Activated CD8-positive, alpha-beta memory T cell treated with anti-CD3 and anti-CD28 coated beads for 4 hours (primary cell): ENCODE data around the gene JAKMIP1.

Source experiments
- DNase-seq, 2 donors: peaks; one replicate each; pipeline ENCODE4 v3.0.0-alpha.2; 2020; ENCODE audit warnings: low read depth in 2 of 2

JAKMIP1 gene

GRCh38 chr4:6065166-6065565 lies 135.2 kb downstream of the JAKMIP1 start:
- DNase-seq, result no peak

GRCh38 chr4:6064383-6064782 lies 136.0 kb downstream of the JAKMIP1 start:
- no peak for DNase-seq

- no peak for DNase-seq
Measured at GRCh38 chr4:6063684-6064083, 136.7 kb downstream of the JAKMIP1 start.

GRCh38 chr4:6062133-6062532 lies 138.2 kb downstream of the JAKMIP1 start:
- DNase-seq, result no peak

GRCh38 chr4:6059375-6059805 lies 141.0 kb downstream of the JAKMIP1 start:
- DNase-seq, result no peak

GRCh38 chr4:6058531-6059374 lies 141.6 kb downstream of the JAKMIP1 start:
- DNase-seq, result no peak

GRCh38 chr4:6056976-6057766 lies 143.2 kb downstream of the JAKMIP1 start:
- DNase-seq, result no peak

- no peak for DNase-seq
Measured at GRCh38 chr4:6055436-6055835, 144.9 kb downstream of the JAKMIP1 start.

GRCh38 chr4:6055030-6055429 lies 145.3 kb downstream of the JAKMIP1 start:
- DNase-seq, result no peak

GRCh38 chr4:6054162-6054922 lies 146.0 kb downstream of the JAKMIP1 start:
- no peak for DNase-seq

GRCh38 chr4:6052679-6053078 lies 147.7 kb downstream of the JAKMIP1 start:
- DNase-seq, result no peak

- no peak for DNase-seq
Measured at GRCh38 chr4:6050551-6050950, 149.8 kb downstream of the JAKMIP1 start.

GRCh38 chr4:6049985-6050384 lies 150.4 kb downstream of the JAKMIP1 start:
- no peak for DNase-seq

- DNase-seq, result no peak
Measured at GRCh38 chr4:6049278-6049677, 151.1 kb downstream of the JAKMIP1 start.

- DNase-seq, result no peak
Measured at GRCh38 chr4:6048537-6048936, 151.8 kb downstream of the JAKMIP1 start.

- DNase-seq, result no peak
Measured at GRCh38 chr4:6047130-6047673, 153.1 kb downstream of the JAKMIP1 start.

GRCh38 chr4:6046526-6047129 lies 153.7 kb downstream of the JAKMIP1 start:
- no peak for DNase-seq

- no peak for DNase-seq
Measured at GRCh38 chr4:6044805-6045204, 155.5 kb downstream of the JAKMIP1 start.

GRCh38 chr4:6044276-6044675 lies 156.1 kb downstream of the JAKMIP1 start:
- DNase-seq, result no peak

- no peak for DNase-seq
Measured at GRCh38 chr4:6043843-6044242, 156.5 kb downstream of the JAKMIP1 start.

- DNase-seq, result no peak
Measured at GRCh38 chr4:6043188-6043587, 157.2 kb downstream of the JAKMIP1 start.
